ENCODE measurements around the gene WDR11.

- TF ChIP-seq POLR2A (IDR thresholded peaks at IDR 0.05): no peak
- no peak for TF ChIP-seq CTCF (IDR thresholded peaks at IDR 0.05)
- TF ChIP-seq EP300 (IDR thresholded peaks at IDR 0.05): no peak
These were observed 94.7 kb downstream of the WDR11 start for GRCh38 chr10:120945801-120946302.

Measured in tibial nerve (tissue), 4 donors.